NCI-H1417 (cell line): Measurements from ENCODE around the gene UAP1L1.

ENCODE experiments used
- DNase-seq, 3 experiments: peaks; one replicate each; lab custom pipeline; 2025; lab: John Stamatoyannopoulos, UW

The UAP1L1 gene

DNA sequence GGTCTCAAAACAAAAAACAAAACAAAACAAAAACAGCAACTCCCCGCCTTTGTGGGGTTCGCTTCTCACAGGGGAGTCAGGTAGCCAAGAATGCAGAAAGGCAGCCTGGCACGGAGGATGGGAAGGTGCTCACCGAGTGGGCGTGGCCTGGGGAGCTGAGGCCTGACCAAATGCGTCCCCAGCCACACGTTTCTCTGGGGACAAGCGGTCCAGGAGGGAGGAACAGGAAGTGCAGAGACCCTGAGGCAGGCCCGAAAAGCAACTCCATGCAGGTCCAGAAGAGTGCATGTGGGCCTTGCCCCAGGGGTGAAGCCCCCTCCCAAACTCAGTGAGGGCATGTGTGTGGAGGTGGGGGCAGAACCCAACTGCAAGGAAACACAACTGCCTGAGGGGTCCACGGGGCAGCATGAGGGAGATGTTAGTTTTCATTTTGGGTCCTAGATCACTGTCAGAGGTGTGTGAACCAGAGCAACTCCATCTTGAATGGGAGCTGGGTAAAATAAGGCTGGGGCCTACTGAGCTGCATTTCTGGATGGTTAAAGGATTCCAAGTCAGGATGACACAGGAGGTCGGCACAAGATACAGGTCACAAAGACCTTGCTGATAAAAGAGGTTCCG is 2.6 kb upstream of the UAP1L1 start:
- no peak for DNase-seq

DNA sequence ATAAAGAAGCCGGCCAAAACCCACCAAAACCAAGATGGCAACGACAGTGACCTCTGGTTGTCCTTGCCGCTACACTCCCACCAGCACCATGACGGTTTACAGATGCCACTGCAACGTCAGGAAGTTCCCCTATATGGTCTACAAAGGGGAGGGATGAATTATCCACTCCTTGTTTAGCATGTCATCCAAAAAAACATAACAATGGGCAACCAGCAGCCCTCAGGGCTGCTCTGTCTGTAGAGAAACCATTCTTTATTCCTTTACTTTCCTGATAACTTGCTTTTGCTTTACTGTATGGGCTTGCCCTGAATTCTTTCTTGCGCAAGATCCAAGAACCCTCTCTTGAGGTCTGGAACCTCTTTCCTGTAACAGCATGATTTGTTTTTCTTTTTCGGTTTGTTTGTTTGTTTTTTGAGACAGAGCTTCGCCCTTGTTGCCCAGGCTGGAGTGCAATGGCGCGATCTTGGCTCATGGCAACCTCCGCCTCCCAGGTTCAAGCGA is 2.0 kb upstream of the UAP1L1 start:
- DNase-seq = no peak

GRCh38 chr9:137076636-137077009 is 694 bp upstream of the UAP1L1 start:
- no peak for DNase-seq

- DNase-seq = no peak
These were observed 709 bp downstream of the UAP1L1 start for GRCh38 chr9:137077758-137078693.

DNA sequence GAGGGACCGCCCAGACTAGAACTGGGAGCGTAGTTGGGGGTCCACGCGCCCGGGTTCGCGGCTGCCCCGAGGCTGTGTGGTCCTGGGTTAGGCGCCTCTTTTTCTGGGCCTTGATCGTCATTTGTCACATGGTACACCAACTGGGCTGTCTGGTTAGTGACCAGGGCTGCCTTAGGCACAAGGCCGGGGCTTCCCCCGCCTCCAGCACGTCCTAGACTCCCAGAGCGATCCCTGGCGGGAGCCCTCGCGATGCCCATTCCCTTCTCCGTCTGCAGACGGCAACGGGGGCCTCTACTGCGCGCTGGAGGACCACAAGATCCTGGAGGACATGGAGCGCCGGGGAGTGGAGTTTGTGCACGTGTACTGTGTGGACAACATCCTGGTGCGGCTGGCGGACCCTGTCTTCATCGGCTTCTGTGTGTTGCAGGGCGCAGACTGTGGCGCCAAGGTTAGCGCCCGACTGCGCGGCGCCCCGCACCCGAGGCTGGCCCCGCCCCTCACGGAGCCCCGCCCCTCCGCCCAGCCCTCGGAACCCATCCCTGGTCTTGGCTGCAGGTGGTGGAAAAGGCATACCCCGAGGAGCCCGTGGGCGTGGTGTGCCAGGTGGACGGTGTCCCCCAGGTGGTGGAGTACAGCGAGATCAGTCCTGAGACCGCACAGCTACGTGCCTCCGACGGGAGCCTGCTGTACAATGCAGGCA is 1.5 kb downstream of the UAP1L1 start:
- peak; percentile 69 to 80 (median 75) for DNase-seq

- DNase-seq = peak in 1 of 3 experiments; percentile 67
These were observed 2.1 kb downstream of the UAP1L1 start for GRCh38 chr9:137079401-137079787.

GRCh38 chr9:137080260-137081122 is 3.2 kb downstream of the UAP1L1 start:
- no peak for DNase-seq

GRCh38 chr9:137082222-137082924 is 5.1 kb downstream of the UAP1L1 start:
- no peak for DNase-seq

GRCh38 chr9:137082925-137083290 is 5.6 kb downstream of the UAP1L1 start:
- no peak for DNase-seq

GRCh38 chr9:137083394-137084004 is 6.2 kb downstream of the UAP1L1 start:
- DNase-seq = no peak

DNA sequence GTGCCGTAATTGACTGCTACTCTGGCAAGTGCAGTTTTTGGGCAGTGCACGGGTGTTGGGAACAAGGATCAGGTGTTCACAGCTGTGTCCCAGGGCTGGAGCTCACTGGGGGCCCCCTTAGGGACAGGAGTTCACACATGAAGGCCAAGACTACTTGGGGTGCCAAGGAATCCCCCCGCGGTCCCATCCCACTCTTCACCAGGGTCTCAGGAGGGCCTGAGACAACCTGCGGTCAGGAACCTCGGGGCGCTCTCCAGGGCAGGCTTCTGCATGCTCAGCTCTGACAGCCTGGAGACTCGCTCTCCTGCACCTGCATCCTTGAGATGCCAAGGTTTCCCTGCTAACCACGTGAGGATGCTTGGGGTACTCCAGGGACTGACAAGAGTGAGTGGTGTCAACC is 7.2 kb downstream of the UAP1L1 start:
- DNase-seq = peak in 1 of 3 experiments; percentile 26

DNA sequence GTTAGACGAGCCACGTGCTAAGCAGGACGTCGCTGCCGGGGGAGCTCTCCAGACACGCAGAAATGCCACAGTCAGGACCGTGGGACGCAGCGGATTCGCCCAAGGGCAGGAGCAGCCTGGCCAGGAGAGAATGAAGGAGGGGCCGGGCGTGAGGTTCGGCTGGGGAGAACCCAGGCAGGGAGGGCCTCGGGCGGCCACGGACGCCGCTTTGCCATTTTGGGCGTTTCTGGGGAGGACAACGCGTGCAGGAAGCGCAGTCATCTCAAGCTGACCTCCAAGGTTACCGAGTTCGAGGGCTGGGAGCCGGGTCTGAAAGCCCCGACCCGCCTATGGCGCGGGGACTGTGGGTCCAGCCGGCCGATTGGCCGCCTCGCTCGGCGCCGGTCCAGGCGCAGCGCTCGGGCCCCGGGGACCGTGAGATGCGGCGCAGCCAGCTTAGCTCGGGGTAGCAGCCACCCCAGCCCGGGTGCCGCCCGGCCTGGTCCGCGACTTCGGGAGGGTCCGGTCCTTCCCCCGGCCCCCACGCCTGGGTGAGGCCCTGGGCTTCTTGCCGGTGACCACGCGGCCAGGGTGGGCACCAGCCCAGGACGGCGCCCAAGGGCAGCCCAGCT is 8.7 kb downstream of the UAP1L1 start:
- peak in 2 of 3 experiments; percentile 0 to 77 for DNase-seq

GRCh38 chr9:137086531-137087408 is 9.5 kb downstream of the UAP1L1 start, which contains the start of gene MAN1B1:
Gene MAN1B1, plus strand, starts transcription at chr9:137086985. Its CDS starts 15 bp downstream, at chr9:137087000.
- DNase-seq = peak; percentile 96 to 100 (median 99)

DNA sequence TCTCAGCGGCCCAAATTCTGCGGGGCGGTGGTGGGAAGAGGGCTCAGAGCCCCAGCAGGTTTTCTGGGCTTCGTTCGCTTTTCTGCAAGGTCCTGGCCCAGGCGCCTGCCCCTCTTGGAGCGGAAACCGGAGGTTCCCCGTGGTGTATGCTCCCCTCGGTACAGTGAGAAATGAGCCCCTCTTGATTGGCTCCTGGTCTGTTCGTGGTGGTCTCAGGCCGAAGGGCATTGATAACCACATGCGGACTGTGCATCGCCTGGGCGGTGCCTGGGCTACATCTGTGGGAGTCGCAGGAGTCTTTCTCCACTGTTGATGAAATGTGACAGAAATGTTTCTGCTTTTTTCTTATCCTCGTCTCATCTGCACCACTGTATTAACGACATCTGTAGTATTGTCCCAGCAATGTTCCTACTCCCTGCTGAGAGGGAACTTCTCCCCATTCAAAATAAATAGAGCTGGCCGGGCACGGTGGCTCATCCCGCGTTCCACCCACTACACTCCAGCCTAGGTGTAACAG is 10.2 kb downstream of the UAP1L1 start:
- no peak for DNase-seq

GRCh38 chr9:137088121-137088520 is 10.8 kb downstream of the UAP1L1 start:
- DNase-seq = no peak

DNA sequence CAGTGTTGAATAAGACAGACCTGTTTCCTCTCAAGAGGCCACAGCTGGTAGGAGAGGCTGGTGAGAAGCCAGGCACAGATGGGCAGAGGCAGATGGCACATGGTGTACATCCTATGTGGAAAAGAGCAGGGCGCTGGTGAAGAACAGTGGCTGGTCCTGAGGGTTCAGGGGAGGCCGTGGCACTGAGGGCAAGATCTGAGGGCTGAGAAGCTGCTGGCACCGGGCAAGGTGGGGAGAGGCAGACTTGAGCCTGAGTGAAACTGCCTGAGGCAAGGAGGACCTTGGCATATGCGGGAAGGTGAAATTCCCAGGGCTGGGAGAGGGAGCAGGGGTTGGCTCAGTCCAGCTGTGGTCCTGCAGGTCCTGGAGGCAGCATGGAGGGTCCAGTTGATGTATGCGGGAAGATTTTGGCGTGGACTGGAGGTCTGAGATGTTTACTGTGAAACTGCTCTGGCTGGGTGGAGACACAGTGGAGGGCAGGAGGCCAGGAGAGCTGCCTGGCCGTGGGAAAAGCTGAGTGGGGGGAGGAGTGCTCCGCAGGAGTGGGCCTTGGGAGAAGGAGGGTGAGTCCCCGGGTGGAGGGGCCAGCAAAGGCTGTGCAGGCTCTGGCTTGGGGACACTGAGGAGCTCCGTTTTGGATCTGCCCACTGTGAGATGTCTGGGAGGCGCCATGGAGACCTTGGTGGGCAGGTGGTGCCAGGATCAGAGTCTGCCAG is 12.1 kb downstream of the UAP1L1 start:
- DNase-seq = no peak

- DNase-seq = no peak
These were observed 18.6 kb downstream of the UAP1L1 start for GRCh38 chr9:137095664-137096517.
